Choroid plexus epithelial cell (primary cell): ENCODE data around the gene ACTG2.
"Not testable (repeated sequence)": the region's sequence is repeated elsewhere in the genome, so short reads cannot be mapped to it uniquely, and the experiment has no call there.

ENCODE experiments used
- DNase-seq: peaks from one replicate; pipeline ENCODE4 v3.0.0-alpha.2; 2010; ENCODE audit warnings: low read depth
- H3K4me3 ChIP-seq: 2 replicates; pipeline ENCODE4 v1.5.1; 2011; ENCODE audit warnings: low read depth, mild to moderate bottlenecking, control low read depth, low read length, moderate library complexity
- CTCF ChIP-seq: conservative IDR thresholded peaks from 2 replicates; pipeline ENCODE4 v1.5.1; 2011; ENCODE audit warnings: low read depth, mild to moderate bottlenecking, control low read depth, inconsistent platforms, low read length, moderate library complexity

Gene ACTG2

GRCh38 chr2:73886357-73886756 is 6.5 kb upstream of the ACTG2 start:
- no peak for TF ChIP-seq CTCF
- no peak for DNase-seq
- H3K4me3 ChIP-seq, result no peak overlapping the region

GRCh38 chr2:73887596-73888353 is 5.0 kb upstream of the ACTG2 start:
- DNase-seq, result peak; percentile 46
- H3K4me3 ChIP-seq, result not testable (repeated sequence)

- no peak overlapping the region for H3K4me3 ChIP-seq
- no peak for TF ChIP-seq CTCF
- DNase-seq, result no peak
These were observed 4.4 kb upstream of the ACTG2 start for GRCh38 chr2:73888388-73888787.

- DNase-seq, result no peak
- no peak overlapping the region for H3K4me3 ChIP-seq
- no peak for TF ChIP-seq CTCF
These were observed 3.6 kb upstream of the ACTG2 start for GRCh38 chr2:73889206-73889605.

- H3K4me3 ChIP-seq, result no peak overlapping the region
- no peak for DNase-seq
- no peak for TF ChIP-seq CTCF
These were observed 2.3 kb upstream of the ACTG2 start for GRCh38 chr2:73890301-73891092.

GRCh38 chr2:73891276-73891901 is 1.4 kb upstream of the ACTG2 start:
- H3K4me3 ChIP-seq, result no peak overlapping the region

More at GRCh38 chr2:73891276-73891901, 1.4 kb upstream of the ACTG2 start:
- no peak for TF ChIP-seq CTCF
- no peak for DNase-seq
